ENCODE measurements around the gene ACAD8. TPM values are rescaled to one million over a fixed set of nuclear protein-coding genes. Genes with fewer than 3 reads are reported as not detected.

The ACAD8 gene
- 20.1 and 23.1 TPM in 2 replicates for total RNA-seq

DNA sequence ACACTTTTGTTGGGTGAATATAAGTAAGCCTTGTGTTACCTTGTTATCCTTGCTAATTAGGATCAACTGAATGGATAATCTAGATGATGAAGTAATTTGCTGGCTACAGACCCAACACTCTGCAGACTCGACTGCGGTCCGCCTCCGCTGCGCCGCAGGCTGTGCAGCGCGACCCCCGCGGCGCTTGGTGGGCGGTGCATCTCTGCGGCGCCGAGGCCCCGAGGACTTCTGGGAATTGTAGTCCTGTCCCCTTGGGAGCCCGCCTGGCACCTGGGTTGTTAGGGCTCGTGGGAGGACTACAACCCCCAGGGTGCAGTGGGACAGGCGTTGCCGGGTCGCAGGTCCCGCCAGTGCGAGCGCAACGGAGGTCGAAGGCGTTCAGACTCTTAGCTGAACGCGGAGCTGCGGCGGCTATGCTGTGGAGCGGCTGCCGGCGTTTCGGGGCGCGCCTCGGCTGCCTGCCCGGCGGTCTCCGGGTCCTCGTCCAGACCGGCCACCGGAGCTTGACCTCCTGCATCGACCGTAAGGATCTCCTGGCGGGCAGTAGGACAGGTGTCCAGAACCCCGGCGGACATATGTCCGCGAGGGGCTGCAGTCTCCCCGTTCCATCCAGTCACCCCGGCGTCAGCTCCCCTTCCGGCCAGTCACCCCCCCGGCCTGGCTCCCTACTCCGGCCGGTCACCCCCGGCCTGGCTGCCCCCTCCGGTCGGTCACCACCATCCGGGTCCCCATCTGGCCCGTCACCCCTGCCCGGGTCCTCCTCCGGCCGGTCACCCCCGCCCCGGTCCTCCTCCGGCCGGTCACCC, at the start of gene ACAD8, which contains the start of gene THYN1:
TSS of gene ACAD8 (plus strand) at position 381 of the 806 bp plus-strand sequence. CDS start at position 414, 33 bp downstream.
TSS of gene THYN1 (minus strand) at position 165 of the 806 bp plus-strand sequence. CDS start 470 bp downstream, outside the sequence.
- TF ChIP-seq, protein P1, sequence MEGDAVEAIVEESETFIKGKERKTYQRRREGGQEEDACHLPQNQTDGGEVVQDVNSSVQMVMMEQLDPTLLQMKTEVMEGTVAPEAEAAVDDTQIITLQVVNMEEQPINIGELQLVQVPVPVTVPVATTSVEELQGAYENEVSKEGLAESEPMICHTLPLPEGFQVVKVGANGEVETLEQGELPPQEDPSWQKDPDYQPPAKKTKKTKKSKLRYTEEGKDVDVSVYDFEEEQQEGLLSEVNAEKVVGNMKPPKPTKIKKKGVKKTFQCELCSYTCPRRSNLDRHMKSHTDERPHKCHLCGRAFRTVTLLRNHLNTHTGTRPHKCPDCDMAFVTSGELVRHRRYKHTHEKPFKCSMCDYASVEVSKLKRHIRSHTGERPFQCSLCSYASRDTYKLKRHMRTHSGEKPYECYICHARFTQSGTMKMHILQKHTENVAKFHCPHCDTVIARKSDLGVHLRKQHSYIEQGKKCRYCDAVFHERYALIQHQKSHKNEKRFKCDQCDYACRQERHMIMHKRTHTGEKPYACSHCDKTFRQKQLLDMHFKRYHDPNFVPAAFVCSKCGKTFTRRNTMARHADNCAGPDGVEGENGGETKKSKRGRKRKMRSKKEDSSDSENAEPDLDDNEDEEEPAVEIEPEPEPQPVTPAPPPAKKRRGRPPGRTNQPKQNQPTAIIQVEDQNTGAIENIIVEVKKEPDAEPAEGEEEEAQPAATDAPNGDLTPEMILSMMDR (IDR thresholded peaks at IDR 0.05): no peak
- ChIA-PET CTCF (interaction anchor here (0.9 to 1.0 kb wide), 3 partner anchors 9 to 46 kb away, joined by 3 to 4 read pairs (median 3); no protein-coding TSS in a partner anchor), POLR2A (interaction anchor here (1.2 to 3.0 kb wide), 3 partner anchors 23 to 29 kb away, joined by 3 to 37 read pairs (median 13); partner anchors contain the start of genes GLB1L3, NCAPD3 and VPS26B)
- peak within 1 kb of the TSS; percentile 95 for H3K4me3 Mint-ChIP-seq
- H3K4me1 Mint-ChIP-seq: peaks cover 22% of the 10 kb centered on the region
- peak within 1 kb of the TSS; percentile 77 for H3K27ac Mint-ChIP-seq
- H3K27me3 Mint-ChIP-seq: no peaks in the 10 kb centered on the region
- ATAC-seq (ENCODE audit: low read depth) (peak; percentile 100), DNase-seq (peak; percentile 89)
- H3K9me3 Mint-ChIP-seq: no peaks in the 10 kb centered on the region
- intact Hi-C loops (cut with micrococcal nuclease): loop anchor here (1.0 to 2.0 kb wide), 7 partner anchors 23 to 296 kb away; partner anchors contain the start of genes GLB1L2, GLB1L3, JAM3 and VPS26B
- peaks cover 37% of the 10 kb centered on the region for H3K36me3 Mint-ChIP-seq (ENCODE audit: low read depth)

DNA sequence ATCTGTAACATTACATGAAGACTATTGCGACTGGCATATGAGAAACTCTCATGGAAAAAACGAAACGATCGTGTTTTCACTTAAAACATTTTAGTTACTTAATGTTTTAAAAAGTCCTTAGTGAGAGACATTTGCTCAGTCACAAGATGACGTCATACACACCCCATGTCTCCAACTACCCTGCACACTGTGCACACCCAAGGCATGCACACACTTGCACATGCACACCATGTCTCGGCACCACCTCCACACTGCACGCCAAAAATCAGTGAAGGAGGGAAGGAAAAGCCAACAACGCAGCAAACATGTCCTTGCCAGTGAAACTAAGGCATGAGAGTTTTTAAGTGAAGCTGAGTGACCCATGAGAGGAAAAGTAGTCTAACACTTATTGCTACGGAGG, 47.6 kb upstream of the ACAD8 start:
- H3K27ac Mint-ChIP-seq: no peak overlapping the region

GRCh38 chr11:134206185-134206584, 47.2 kb upstream of the ACAD8 start:
- Mint-ChIP-seq H3K4me1 (no peaks in the 10 kb centered on the region), H3K27me3 (no peaks in the 10 kb centered on the region), H3K36me3 (ENCODE audit: low read depth) (peaks cover 76% of the 10 kb centered on the region), H3K27ac (no peak overlapping the region), H3K9me3 (no peaks in the 10 kb centered on the region), H3K4me3 (no peak overlapping the region)
- ChIA-PET POLR2A (no interaction called here), CTCF (interaction anchor here (1.6 kb wide), 1 partner anchor 11 kb away, joined by 5 read pairs; no protein-coding TSS in a partner anchor)
- no peak for ATAC-seq (ENCODE audit: low read depth)
- no peak for DNase-seq
- intact Hi-C loops (cut with micrococcal nuclease): loop anchor here (2.0 kb wide), 1 partner anchor 47 kb away; the partner anchor contains the start of genes ACAD8 and THYN1
- TF ChIP-seq, protein P1 (IDR thresholded peaks at IDR 0.05): no peak

More for the DNA sequence above, 47.6 kb upstream of the ACAD8 start:
- ChIA-PET POLR2A (no interaction called here), CTCF (interaction anchor here (1.6 kb wide), 1 partner anchor 11 kb away, joined by 5 read pairs; no protein-coding TSS in a partner anchor)
- H3K4me3 Mint-ChIP-seq: no peak overlapping the region
- H3K4me1 Mint-ChIP-seq: no peaks in the 10 kb centered on the region
- TF ChIP-seq, protein P1 (IDR thresholded peaks at IDR 0.05): no peak
- DNase-seq: no peak
- intact Hi-C loops (cut with micrococcal nuclease): loop anchor here (2.0 kb wide), 1 partner anchor 47 kb away; the partner anchor contains the start of genes ACAD8 and THYN1
- peaks cover 77% of the 10 kb centered on the region for H3K36me3 Mint-ChIP-seq (ENCODE audit: low read depth)
- ATAC-seq (ENCODE audit: low read depth): no peak
- H3K9me3 Mint-ChIP-seq: no peaks in the 10 kb centered on the region
- no peaks in the 10 kb centered on the region for H3K27me3 Mint-ChIP-seq

- Mint-ChIP-seq H3K27me3 (no peaks in the 10 kb centered on the region), H3K4me3 (no peak overlapping the region), H3K9me3 (no peaks in the 10 kb centered on the region), H3K4me1 (no peaks in the 10 kb centered on the region), H3K27ac (no peak overlapping the region), H3K36me3 (ENCODE audit: low read depth) (peaks cover 73% of the 10 kb centered on the region)
- ChIA-PET POLR2A (interaction anchor here (0.7 to 0.9 kb wide), 2 partner anchors 37 to 488 kb away, joined by 3 to 11 read pairs; no protein-coding TSS in a partner anchor), CTCF (interaction anchor here (0.9 to 2.9 kb wide), 6 partner anchors 13 to 46 kb away, joined by 3 to 45 read pairs (median 4); partner anchors contain the start of genes ACAD8, NCAPD3, THYN1 and VPS26B)
- TF ChIP-seq, protein P1 (IDR thresholded peaks at IDR 0.05): peak; percentile 39
- DNase-seq (peak; percentile 40), ATAC-seq (ENCODE audit: low read depth) (no peak)
- intact Hi-C loops (cut with micrococcal nuclease): loop anchor here (1.0 to 2.0 kb wide), 3 partner anchors 18 to 45 kb away; partner anchors contain the start of genes ACAD8 and THYN1
These were observed 45.7 kb upstream of the ACAD8 start for GRCh38 chr11:134207538-134208239.
